Measurements from ENCODE around the gene SNRNP48.

The SNRNP48 gene

DNA sequence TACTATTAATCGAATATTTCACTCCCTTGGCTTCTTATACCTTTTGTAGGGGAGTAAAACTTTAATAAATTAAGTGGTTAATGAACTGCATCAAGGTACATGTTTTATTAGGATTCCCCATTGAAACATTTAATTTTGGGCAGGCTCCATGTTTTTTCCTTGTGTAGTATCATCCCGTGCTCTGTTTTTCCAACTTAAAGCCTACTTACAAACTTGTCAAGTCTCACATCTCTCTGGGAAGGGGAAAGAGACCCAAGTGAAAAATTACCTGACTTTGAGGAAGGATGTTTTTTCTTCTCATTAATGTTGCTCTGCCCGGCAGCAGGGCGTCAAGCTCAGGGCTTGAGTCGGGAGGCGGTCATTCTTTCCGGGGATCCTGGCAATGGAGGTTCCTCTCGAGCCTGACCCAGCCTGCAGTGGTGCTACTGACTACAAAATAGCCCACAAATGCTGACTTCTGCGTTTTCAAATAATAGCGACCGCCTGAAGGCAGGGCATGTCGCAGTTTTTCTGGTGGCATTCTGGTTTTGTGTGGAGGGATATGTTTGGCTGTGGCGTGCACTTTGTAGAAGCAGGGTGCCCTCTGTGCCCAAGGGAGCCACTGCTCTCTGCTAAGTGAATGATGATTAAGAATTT is 46.1 kb upstream of the SNRNP48 start:
- no peak for DNase-seq (ENCODE audit: low spot score)
- in situ Hi-C loops (cut with MboI; ENCODE audit: low sequenced_read_pairs, unreplicated experiment), result no loop called here
- no peak for TF ChIP-seq CTCF (IDR thresholded peaks at IDR 0.05; ENCODE audit: borderline replicate concordance, control extremely low read depth, extremely low read depth, insufficient read depth, missing control alignments)

GRCh38 chr6:7544597-7544996 is 45.4 kb upstream of the SNRNP48 start:
- no peak for TF ChIP-seq CTCF (IDR thresholded peaks at IDR 0.05; ENCODE audit: borderline replicate concordance, control extremely low read depth, extremely low read depth, insufficient read depth, missing control alignments)
- in situ Hi-C loops (cut with MboI; ENCODE audit: low sequenced_read_pairs, unreplicated experiment), result no loop called here
- no peak for DNase-seq (ENCODE audit: low spot score)

DNA sequence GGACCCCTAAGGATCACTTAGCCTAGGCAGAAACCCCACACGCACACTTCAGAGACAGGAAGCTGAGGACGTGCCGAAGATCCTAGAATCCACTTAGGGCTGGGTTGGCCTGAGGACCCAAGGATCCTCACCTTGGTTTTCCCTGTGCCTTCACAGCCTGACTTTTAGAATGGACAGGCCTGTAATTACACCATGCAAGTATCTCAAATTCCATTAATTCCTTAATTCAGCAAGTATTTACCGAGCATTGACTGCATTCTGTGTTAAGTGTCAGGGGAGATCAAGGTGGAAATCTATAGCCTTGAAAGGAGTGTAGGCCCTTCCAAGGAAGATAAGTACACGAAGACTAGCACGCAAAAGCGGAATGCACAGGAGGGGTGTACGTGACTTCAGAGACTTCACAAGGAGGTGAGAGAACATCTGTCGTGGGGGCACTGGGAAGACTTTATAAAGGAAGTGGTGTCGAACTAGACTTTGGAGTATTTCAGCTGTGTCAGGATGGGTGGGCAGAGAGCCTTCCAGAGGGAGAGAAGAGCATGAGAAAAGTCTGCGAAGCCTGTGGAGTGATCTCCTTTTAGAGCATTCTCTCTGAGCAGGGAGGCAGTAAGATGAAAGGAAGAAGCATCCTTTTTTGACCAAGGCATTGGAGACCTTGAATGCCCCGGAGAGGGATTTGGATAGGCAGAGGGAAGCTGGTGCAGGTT is 44.5 kb upstream of the SNRNP48 start:
- in situ Hi-C loops (cut with MboI; ENCODE audit: low sequenced_read_pairs, unreplicated experiment), result no loop called here
- no peak for TF ChIP-seq CTCF (IDR thresholded peaks at IDR 0.05; ENCODE audit: borderline replicate concordance, control extremely low read depth, extremely low read depth, insufficient read depth, missing control alignments)
- no peak for DNase-seq (ENCODE audit: low spot score)

- no peak for DNase-seq (ENCODE audit: low spot score)
- in situ Hi-C loops (cut with MboI; ENCODE audit: low sequenced_read_pairs, unreplicated experiment), result no loop called here
- no peak for TF ChIP-seq CTCF (IDR thresholded peaks at IDR 0.05; ENCODE audit: borderline replicate concordance, control extremely low read depth, extremely low read depth, insufficient read depth, missing control alignments)
These were observed 44.0 kb upstream of the SNRNP48 start for GRCh38 chr6:7546020-7546369.

GRCh38 chr6:7546383-7546782 is 43.6 kb upstream of the SNRNP48 start:
- TF ChIP-seq CTCF (IDR thresholded peaks at IDR 0.05; ENCODE audit: borderline replicate concordance, control extremely low read depth, extremely low read depth, insufficient read depth, missing control alignments), result no peak
- DNase-seq (ENCODE audit: low spot score), result no peak
- in situ Hi-C loops (cut with MboI; ENCODE audit: low sequenced_read_pairs, unreplicated experiment), result no loop called here

- DNase-seq (ENCODE audit: low spot score), result no peak
- no peak for TF ChIP-seq CTCF (IDR thresholded peaks at IDR 0.05; ENCODE audit: borderline replicate concordance, control extremely low read depth, extremely low read depth, insufficient read depth, missing control alignments)
- in situ Hi-C loops (cut with MboI; ENCODE audit: low sequenced_read_pairs, unreplicated experiment), result no loop called here
These were observed 43.1 kb upstream of the SNRNP48 start for GRCh38 chr6:7546896-7547295.
